HepG2 (cell line): ENCODE data around the gene PSMB8. TPM values are rescaled to one million over a fixed set of nuclear protein-coding genes. Genes with fewer than 3 reads are reported as not detected.
A peak's percentile ranks its signal among the peaks of the same experiment; 100 is the strongest.

Source experiments
- ELF1 ChIP-seq: sonication (generic); formaldehyde crosslinking; IDR thresholded peaks from 2 replicates; pipeline ENCODE4 v1.4.0; 2020; ENCODE audit warnings: missing genetic modification reagents
- PLSCR1 ChIP-seq: sonication (generic); formaldehyde crosslinking; IDR thresholded peaks from 2 replicates; pipeline ENCODE4 v1.5.0; 2020; ENCODE audit warnings: missing genetic modification reagents, mild to moderate bottlenecking, borderline replicate concordance
- THAP11 ChIP-seq: IDR thresholded peaks from 2 replicates; pipeline ENCODE4 v1.6.1; 2016; ENCODE audit warnings: missing biosample characterization, missing genetic modification reagents
- ZNF644 ChIP-seq: IDR thresholded peaks from 2 replicates; pipeline ENCODE4 v1.6.1; 2016; ENCODE audit warnings: low read depth
- ZNF878 ChIP-seq: sonication (generic); formaldehyde crosslinking; IDR thresholded peaks from 2 replicates; pipeline ENCODE4 v1.8.1; 2023; ENCODE audit warnings: mild to moderate bottlenecking, missing genetic modification reagents, moderate library complexity
- polyA plus RNA-seq, 8 experiments: library from polyadenylated mRNA; depleted of rRNA in 3 of 8; stranded (reverse) in 7 of 8; unstranded in 1 of 8; fragments of >200 nt; fragmentation: Illumina TruSeq in 4 of 8; extraction: Trizol in 4 of 8; gene quantifications; 2 replicates each; pipeline versions ENCODE4 v1.2.1 to v1.2.3, GENCODE V29; 2011 to 2016; ENCODE audit warnings: low read depth in 4 of 8, missing spikeins in 1 of 8, mixed read lengths in 1 of 8; ENCODE audit not compliant: insufficient read depth in 1 of 8
- total RNA-seq, 5 experiments: library from RNA; depleted of rRNA; stranded (reverse); fragments of >200 nt; fragmentation: Illumina TruSeq; extraction: Trizol; gene quantifications; 2 replicates each; pipeline ENCODE4 v1.2.3, GENCODE V29; 2016; ENCODE audit warnings: low read depth in 1 of 5
- TF ChIP-seq, protein P1 (sequence below): sonication (generic); formaldehyde crosslinking; IDR thresholded peaks from 2 replicates; pipeline ENCODE4 v1.5.0; 2020; ENCODE audit warnings: mild to moderate bottlenecking, missing genetic modification reagents, borderline replicate concordance
- TF ChIP-seq, protein P2 (sequence below): sonication (generic); formaldehyde crosslinking; conservative IDR thresholded peaks from 2 replicates; pipeline ENCODE4 v1.4.0; 2020; ENCODE audit warnings: missing genetic modification reagents

PSMB8 gene
- total and polyA plus RNA-seq, 2 of the 13 experiments (the other 11 are each of a cell fraction or from before 2014, with no cell fraction given) = 30.7 to 64.7 TPM

- TF ChIP-seq, protein P1, sequence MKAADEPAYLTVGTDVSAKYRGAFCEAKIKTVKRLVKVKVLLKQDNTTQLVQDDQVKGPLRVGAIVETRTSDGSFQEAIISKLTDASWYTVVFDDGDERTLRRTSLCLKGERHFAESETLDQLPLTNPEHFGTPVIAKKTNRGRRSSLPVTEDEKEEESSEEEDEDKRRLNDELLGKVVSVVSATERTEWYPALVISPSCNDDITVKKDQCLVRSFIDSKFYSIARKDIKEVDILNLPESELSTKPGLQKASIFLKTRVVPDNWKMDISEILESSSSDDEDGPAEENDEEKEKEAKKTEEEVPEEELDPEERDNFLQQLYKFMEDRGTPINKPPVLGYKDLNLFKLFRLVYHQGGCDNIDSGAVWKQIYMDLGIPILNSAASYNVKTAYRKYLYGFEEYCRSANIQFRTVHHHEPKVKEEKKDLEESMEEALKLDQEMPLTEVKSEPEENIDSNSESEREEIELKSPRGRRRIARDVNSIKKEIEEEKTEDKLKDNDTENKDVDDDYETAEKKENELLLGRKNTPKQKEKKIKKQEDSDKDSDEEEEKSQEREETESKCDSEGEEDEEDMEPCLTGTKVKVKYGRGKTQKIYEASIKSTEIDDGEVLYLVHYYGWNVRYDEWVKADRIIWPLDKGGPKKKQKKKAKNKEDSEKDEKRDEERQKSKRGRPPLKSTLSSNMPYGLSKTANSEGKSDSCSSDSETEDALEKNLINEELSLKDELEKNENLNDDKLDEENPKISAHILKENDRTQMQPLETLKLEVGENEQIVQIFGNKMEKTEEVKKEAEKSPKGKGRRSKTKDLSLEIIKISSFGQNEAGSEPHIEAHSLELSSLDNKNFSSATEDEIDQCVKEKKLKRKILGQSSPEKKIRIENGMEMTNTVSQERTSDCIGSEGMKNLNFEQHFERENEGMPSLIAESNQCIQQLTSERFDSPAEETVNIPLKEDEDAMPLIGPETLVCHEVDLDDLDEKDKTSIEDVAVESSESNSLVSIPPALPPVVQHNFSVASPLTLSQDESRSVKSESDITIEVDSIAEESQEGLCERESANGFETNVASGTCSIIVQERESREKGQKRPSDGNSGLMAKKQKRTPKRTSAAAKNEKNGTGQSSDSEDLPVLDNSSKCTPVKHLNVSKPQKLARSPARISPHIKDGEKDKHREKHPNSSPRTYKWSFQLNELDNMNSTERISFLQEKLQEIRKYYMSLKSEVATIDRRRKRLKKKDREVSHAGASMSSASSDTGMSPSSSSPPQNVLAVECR = peak; percentile 29; the same call in 1 of the 2 replicates
- TF ChIP-seq, protein P2, sequence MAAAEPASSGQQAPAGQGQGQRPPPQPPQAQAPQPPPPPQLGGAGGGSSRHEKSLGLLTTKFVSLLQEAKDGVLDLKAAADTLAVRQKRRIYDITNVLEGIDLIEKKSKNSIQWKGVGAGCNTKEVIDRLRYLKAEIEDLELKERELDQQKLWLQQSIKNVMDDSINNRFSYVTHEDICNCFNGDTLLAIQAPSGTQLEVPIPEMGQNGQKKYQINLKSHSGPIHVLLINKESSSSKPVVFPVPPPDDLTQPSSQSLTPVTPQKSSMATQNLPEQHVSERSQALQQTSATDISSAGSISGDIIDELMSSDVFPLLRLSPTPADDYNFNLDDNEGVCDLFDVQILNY (CRISPR knock-in tag) = 0 out of 2 replicates have a peak, but pooled peaks have one; percentile 8
- TF ChIP-seq THAP11 (CRISPR knock-in tag) = 0 out of 2 replicates have a peak, but pooled peaks have one; percentile 33
- TF ChIP-seq ELF1 (CRISPR knock-in tag) = peak; percentile 71
- 0 out of 2 replicates have a peak, but pooled peaks have one; percentile 35 for TF ChIP-seq ZNF878 (CRISPR knock-in tag)
- TF ChIP-seq PLSCR1 (CRISPR knock-in tag) = no peak
- 0 out of 2 replicates have a peak, but pooled peaks have one; percentile 14 for TF ChIP-seq ZNF644 (CRISPR knock-in tag)
- TF ChIP-seq, all 625 proteins: peak for 48
Observed at GRCh38 chr6:32796848-32797776, 46.7 kb downstream of the PSMB8 start (continued).
